ENCODE measurements around the gene CSNK1D.

- TF ChIP-seq CTCF (IDR thresholded peaks at IDR 0.05; ENCODE audit: low read depth, low read length, poor library complexity, severe bottlenecking) (no peak), EZH2phosphoT487 (IDR thresholded peaks at IDR 0.05; ENCODE audit: borderline replicate concordance, low read length) (no peak)
Measured at GRCh38 chr17:82231562-82232321, 41.8 kb downstream of the CSNK1D start.
